Measurements from ENCODE around the gene ZFP90.

DNA sequence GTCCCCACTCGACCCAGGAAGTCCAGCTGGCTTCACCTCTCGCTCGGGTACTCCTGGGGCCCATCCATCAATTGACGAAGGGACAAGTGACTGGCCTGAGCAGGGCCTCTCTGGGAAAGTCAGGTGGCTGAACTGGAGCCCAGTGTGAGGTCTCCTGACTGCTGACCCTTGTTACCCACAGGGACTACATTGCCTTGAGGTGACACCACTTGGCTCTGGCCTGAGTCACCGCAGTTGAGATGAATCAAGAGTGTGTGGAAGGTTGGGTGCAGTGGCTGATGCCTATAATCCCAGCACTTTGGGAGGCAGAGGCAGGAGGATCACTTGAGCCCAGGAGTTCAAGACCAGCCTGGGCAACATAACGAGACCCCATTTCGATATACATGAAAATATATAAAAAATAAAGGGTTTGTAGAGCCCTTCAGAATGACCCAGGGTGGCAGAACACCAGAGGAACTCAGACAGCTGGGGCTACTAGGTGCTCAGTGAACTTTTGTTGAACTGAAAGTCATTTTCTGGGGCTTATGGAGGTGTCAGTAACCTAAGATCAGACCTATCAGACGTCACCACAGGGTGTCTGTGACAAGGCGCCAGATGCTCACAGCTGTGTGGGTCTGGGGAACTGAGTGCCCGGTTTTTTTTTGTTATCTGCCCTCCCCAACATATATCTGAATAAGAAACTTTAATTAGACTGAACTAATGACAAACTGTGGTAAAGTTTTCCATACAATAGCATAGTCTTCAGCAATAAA lies 14.8 kb upstream of the ZFP90 start:
- TF ChIP-seq, protein P1, sequence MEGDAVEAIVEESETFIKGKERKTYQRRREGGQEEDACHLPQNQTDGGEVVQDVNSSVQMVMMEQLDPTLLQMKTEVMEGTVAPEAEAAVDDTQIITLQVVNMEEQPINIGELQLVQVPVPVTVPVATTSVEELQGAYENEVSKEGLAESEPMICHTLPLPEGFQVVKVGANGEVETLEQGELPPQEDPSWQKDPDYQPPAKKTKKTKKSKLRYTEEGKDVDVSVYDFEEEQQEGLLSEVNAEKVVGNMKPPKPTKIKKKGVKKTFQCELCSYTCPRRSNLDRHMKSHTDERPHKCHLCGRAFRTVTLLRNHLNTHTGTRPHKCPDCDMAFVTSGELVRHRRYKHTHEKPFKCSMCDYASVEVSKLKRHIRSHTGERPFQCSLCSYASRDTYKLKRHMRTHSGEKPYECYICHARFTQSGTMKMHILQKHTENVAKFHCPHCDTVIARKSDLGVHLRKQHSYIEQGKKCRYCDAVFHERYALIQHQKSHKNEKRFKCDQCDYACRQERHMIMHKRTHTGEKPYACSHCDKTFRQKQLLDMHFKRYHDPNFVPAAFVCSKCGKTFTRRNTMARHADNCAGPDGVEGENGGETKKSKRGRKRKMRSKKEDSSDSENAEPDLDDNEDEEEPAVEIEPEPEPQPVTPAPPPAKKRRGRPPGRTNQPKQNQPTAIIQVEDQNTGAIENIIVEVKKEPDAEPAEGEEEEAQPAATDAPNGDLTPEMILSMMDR (IDR thresholded peaks at IDR 0.05), result no peak
- TF ChIP-seq KDM1A (IDR thresholded peaks at IDR 0.05; ENCODE audit: low read depth), result no peak
